H1 (cell line): ENCODE measurements around the gene PCID2. TPM values are rescaled to one million over a fixed set of nuclear protein-coding genes. Genes with fewer than 3 reads are reported as not detected.

ENCODE experiments used
- FOSL1 ChIP-seq: IDR thresholded peaks from 2 replicates; pipeline ENCODE4 v1.6.1; 2011; ENCODE audit warnings: mild to moderate bottlenecking, low read depth, low read length, moderate library complexity; ENCODE audit not compliant: insufficient read depth
- JUN ChIP-seq: IDR thresholded peaks from 2 replicates; pipeline ENCODE4 v1.6.1; 2011; ENCODE audit warnings: low read depth, mild to moderate bottlenecking, improper control_type of control experiment, low read length
- polyA plus RNA-seq, 7 experiments: library from polyadenylated mRNA; depleted of rRNA in 3 of 7; stranded (reverse) in 5 of 7; unstranded in 2 of 7; fragments of >200 nt in 5 of 7; fragments of 200-250 nt in 2 of 7; gene quantifications; 1 replicate in 5 of 7; 2 replicates in 1 of 7; 4 replicates in 1 of 7; pipeline versions ENCODE4 v1.2.1 to v1.2.3, GENCODE V29; 2011 to 2013; ENCODE audit warnings: missing spikeins in 2 of 7, mixed read lengths in 2 of 7
- total RNA-seq: library from RNA; stranded (reverse); fragmentation: NEBNext Ultra II Directional; extraction: Animal tissue kit (Norgen Biotek cat#: 25700); gene quantifications from 2 replicates; pipeline ENCODE4 v1.2.1, GENCODE V29; 2021

The PCID2 gene
- total and polyA plus RNA-seq, 2 of the 8 experiments (the other 6 are each of a cell fraction or from before 2014, with no cell fraction given), result 72.4 to 72.8 TPM

DNA sequence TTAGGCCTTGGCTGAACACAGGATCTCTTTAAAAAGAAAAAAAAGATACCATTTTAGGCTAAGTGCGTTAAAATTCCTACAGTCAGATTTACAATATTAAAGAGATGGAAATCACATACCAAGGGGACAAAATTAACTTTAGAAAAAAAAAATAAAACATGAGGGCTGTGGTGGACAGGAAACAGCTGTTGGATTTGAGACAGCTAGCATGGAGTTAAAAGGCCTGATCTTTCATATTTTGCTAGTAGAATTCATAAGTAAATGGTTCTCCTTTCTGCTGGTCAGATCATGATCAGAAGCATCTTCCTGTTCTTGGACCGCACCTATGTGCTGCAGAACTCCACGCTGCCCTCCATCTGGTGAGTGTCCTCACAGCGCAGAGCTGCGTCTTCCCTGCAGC is 20.7 kb upstream of the PCID2 start (continued):
- TF ChIP-seq FOSL1, result no peak
- no peak for TF ChIP-seq JUN
- TF ChIP-seq, all 59 proteins: peak for 0
